DOHH2 (cell line): ENCODE results near the gene COL25A1.
"Not testable (repeated sequence)": the region's sequence is repeated elsewhere in the genome, so short reads cannot be mapped to it uniquely, and the experiment has no call there.

Source experiments
- EZH2phosphoT487 ChIP-seq: fragments of 200-600 bp; sonication (generic); IDR thresholded peaks from 2 replicates; pipeline ENCODE4 v1.6.1; 2017; ENCODE audit warnings: borderline replicate concordance, mild to moderate bottlenecking, antibody characterized with exemption, low read length, moderate library complexity, mixed read lengths
- TF ChIP-seq, protein P1 (sequence below): fragments of 200-600 bp; sonication (generic); IDR thresholded peaks from one replicate; pipeline ENCODE4 v1.5.1; 2014; ENCODE audit warnings: antibody characterized with exemption, mild to moderate bottlenecking, low read depth, low read length; ENCODE audit not compliant: poor library complexity, severe bottlenecking

DNA sequence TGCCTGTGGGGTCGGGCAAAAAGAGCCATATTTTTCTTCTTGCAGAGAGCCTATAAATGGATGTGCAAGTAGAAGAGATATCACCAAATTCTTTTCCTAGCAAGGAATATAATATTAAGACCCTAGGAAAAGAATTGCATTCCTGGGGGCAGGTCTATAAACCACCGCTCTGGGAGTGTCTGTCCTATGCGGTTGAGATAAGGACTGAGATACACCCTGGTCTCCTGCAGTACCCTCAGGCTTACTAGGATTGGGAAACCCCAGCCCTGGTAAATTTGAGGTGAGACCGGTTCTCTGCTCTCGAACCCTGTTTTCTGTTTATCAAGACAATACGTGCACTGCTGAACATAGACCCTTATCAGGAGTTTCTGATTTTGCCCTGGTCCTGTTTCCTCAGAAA, 280.8 kb downstream of the COL25A1 start:
- not testable (repeated sequence) for TF ChIP-seq EZH2phosphoT487
- TF ChIP-seq, protein P1, sequence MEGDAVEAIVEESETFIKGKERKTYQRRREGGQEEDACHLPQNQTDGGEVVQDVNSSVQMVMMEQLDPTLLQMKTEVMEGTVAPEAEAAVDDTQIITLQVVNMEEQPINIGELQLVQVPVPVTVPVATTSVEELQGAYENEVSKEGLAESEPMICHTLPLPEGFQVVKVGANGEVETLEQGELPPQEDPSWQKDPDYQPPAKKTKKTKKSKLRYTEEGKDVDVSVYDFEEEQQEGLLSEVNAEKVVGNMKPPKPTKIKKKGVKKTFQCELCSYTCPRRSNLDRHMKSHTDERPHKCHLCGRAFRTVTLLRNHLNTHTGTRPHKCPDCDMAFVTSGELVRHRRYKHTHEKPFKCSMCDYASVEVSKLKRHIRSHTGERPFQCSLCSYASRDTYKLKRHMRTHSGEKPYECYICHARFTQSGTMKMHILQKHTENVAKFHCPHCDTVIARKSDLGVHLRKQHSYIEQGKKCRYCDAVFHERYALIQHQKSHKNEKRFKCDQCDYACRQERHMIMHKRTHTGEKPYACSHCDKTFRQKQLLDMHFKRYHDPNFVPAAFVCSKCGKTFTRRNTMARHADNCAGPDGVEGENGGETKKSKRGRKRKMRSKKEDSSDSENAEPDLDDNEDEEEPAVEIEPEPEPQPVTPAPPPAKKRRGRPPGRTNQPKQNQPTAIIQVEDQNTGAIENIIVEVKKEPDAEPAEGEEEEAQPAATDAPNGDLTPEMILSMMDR = not testable (repeated sequence)
